ENCODE measurements around the gene COG6.

COG6 gene

GRCh38 chr13:39765801-39766463, 110.5 kb downstream of the COG6 start:
- H3K4me1 ChIP-seq (ENCODE audit: control extremely low read depth in 1 of 4, control insufficient read depth in 4 of 4, insufficient read depth in 4 of 4, low read length in 3 of 4) = no peaks in the 10 kb centered on the region
- no peak overlapping the region for H3K27ac ChIP-seq (ENCODE audit: insufficient read depth in 1 of 2, low read depth in 1 of 2, low read length in 2 of 2, poor library complexity in 1 of 2, severe bottlenecking in 2 of 2)
- CTCF ChIA-PET = interaction anchor here (0.8 kb wide), 1 partner anchor 12 kb away, joined by 3 read pairs; no protein-coding TSS in a partner anchor
- H3K4me3 ChIP-seq (ENCODE audit: control insufficient read depth in 1 of 7, extremely low read depth in 1 of 7, insufficient read depth in 4 of 7, low read depth in 2 of 7, low read length in 6 of 7) = no peak overlapping the region
- H3K36me3 ChIP-seq (ENCODE audit: control insufficient read depth in 4 of 4, insufficient read depth in 4 of 4, low read length in 3 of 4) = peaks cover 0 to 3% (median 0%) of the 10 kb centered on the region in 4 experiments
- 80% methylated on average over 1 of the region's 2 CpGs for WGBS (ENCODE audit: insufficient coverage)
- peak; percentile 20 to 40 (median 36) for DNase-seq
- POLR2A ChIA-PET = no interaction called here
- no peaks in the 10 kb centered on the region for H3K27me3 ChIP-seq (replicated peaks in 2 of 5; ENCODE audit: control insufficient read depth in 4 of 5, insufficient read depth in 5 of 5, low read length in 4 of 5)
- H3K9me3 ChIP-seq (ENCODE audit: control extremely low read depth in 1 of 5, control insufficient read depth in 4 of 5, insufficient read depth in 2 of 5, low read depth in 1 of 5, low read length in 4 of 5) = no peaks in the 10 kb centered on the region

DNA sequence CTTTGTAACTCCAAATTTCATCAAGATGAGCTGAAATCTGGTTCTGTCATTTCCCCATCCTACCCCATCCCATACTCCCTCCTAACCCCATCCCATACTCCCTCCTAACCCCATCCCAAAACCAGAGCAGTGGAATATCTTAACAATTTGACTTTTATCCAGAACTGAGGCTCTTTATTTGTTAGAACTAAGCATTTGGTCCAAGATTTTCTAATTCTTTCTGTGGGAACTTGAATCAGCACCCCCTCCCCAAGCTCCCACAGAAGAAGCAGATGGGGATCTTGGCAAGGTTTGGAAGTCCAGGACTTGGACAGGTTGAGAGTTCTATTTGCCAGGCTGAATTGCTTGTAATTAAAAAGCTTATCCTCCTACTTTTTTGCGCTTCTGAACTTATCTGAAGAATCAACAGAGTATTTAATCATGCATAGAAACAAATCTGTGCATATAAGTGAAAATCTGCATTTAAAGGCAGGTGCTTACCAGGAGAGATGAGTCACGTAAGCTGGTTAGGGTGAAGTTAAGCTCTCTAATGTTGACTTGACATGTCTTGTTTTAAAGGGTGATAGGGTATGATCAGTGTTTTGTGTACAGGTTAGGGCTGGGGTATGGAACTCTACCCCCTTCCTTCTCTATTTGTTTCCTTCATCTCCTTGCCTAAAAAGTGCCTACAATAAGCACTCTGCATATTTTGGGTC, 111.1 kb downstream of the COG6 start:
- no peak overlapping the region for H3K27ac ChIP-seq (ENCODE audit: insufficient read depth in 1 of 2, low read depth in 1 of 2, low read length in 2 of 2, poor library complexity in 1 of 2, severe bottlenecking in 2 of 2)
- H3K27me3 ChIP-seq (replicated peaks in 2 of 5; ENCODE audit: control insufficient read depth in 4 of 5, insufficient read depth in 5 of 5, low read length in 4 of 5) = no peaks in the 10 kb centered on the region
- WGBS (ENCODE audit: insufficient coverage) = no CpG with 5 or more reads among the region's 2 CpGs
- peaks cover 0 to 3% (median 0%) of the 10 kb centered on the region in 4 experiments for H3K36me3 ChIP-seq (ENCODE audit: control insufficient read depth in 4 of 4, insufficient read depth in 4 of 4, low read length in 3 of 4)
- ChIA-PET POLR2A (no interaction called here), CTCF (interaction anchor here (0.8 kb wide), 1 partner anchor 13 kb away, joined by 3 read pairs; no protein-coding TSS in a partner anchor)
- no peaks in the 10 kb centered on the region for H3K4me1 ChIP-seq (ENCODE audit: control extremely low read depth in 1 of 4, control insufficient read depth in 4 of 4, insufficient read depth in 4 of 4, low read length in 3 of 4)
- DNase-seq = no peak
- H3K9me3 ChIP-seq (ENCODE audit: control extremely low read depth in 1 of 5, control insufficient read depth in 4 of 5, insufficient read depth in 2 of 5, low read depth in 1 of 5, low read length in 4 of 5) = no peaks in the 10 kb centered on the region
- H3K4me3 ChIP-seq (ENCODE audit: control insufficient read depth in 1 of 7, extremely low read depth in 1 of 7, insufficient read depth in 4 of 7, low read depth in 2 of 7, low read length in 6 of 7) = no peak overlapping the region

- no peak overlapping the region for H3K4me3 ChIP-seq (ENCODE audit: control insufficient read depth in 1 of 7, extremely low read depth in 1 of 7, insufficient read depth in 4 of 7, low read depth in 2 of 7, low read length in 6 of 7)
- CTCF ChIA-PET = no interaction called here
- H3K36me3 ChIP-seq (ENCODE audit: control insufficient read depth in 4 of 4, insufficient read depth in 4 of 4, low read length in 3 of 4) = peaks cover 0 to 3% (median 0%) of the 10 kb centered on the region in 4 experiments
- H3K9me3 ChIP-seq (ENCODE audit: control extremely low read depth in 1 of 5, control insufficient read depth in 4 of 5, insufficient read depth in 2 of 5, low read depth in 1 of 5, low read length in 4 of 5) = no peaks in the 10 kb centered on the region
- no peaks in the 10 kb centered on the region for H3K27me3 ChIP-seq (replicated peaks in 2 of 5; ENCODE audit: control insufficient read depth in 4 of 5, insufficient read depth in 5 of 5, low read length in 4 of 5)
- POLR2A ChIA-PET = no interaction called here
- DNase-seq = no peak
- no peaks in the 10 kb centered on the region for H3K4me1 ChIP-seq (ENCODE audit: control extremely low read depth in 1 of 4, control insufficient read depth in 4 of 4, insufficient read depth in 4 of 4, low read length in 3 of 4)
- H3K27ac ChIP-seq (ENCODE audit: insufficient read depth in 1 of 2, low read depth in 1 of 2, low read length in 2 of 2, poor library complexity in 1 of 2, severe bottlenecking in 2 of 2) = no peak overlapping the region
- WGBS (ENCODE audit: insufficient coverage) = 100% methylated on average over 2 of the region's 3 CpGs
Measured at GRCh38 chr13:39767791-39768517, 112.5 kb downstream of the COG6 start.

GRCh38 chr13:39768962-39769361, 113.5 kb downstream of the COG6 start:
- POLR2A ChIA-PET = no interaction called here
- peaks cover 0 to 3% (median 0%) of the 10 kb centered on the region in 4 experiments for H3K36me3 ChIP-seq (ENCODE audit: control insufficient read depth in 4 of 4, insufficient read depth in 4 of 4, low read length in 3 of 4)
- no peaks in the 10 kb centered on the region for H3K27me3 ChIP-seq (replicated peaks in 2 of 5; ENCODE audit: control insufficient read depth in 4 of 5, insufficient read depth in 5 of 5, low read length in 4 of 5)
- H3K4me3 ChIP-seq (ENCODE audit: control insufficient read depth in 1 of 7, extremely low read depth in 1 of 7, insufficient read depth in 4 of 7, low read depth in 2 of 7, low read length in 6 of 7) = no peak overlapping the region
- no peaks in the 10 kb centered on the region for H3K9me3 ChIP-seq (ENCODE audit: control extremely low read depth in 1 of 5, control insufficient read depth in 4 of 5, insufficient read depth in 2 of 5, low read depth in 1 of 5, low read length in 4 of 5)
- no peaks in the 10 kb centered on the region for H3K4me1 ChIP-seq (ENCODE audit: control extremely low read depth in 1 of 4, control insufficient read depth in 4 of 4, insufficient read depth in 4 of 4, low read length in 3 of 4)
- no peak for DNase-seq
- no peak overlapping the region for H3K27ac ChIP-seq (ENCODE audit: insufficient read depth in 1 of 2, low read depth in 1 of 2, low read length in 2 of 2, poor library complexity in 1 of 2, severe bottlenecking in 2 of 2)
- CTCF ChIA-PET = no interaction called here

- Histone ChIP-seq H3K36me3 (ENCODE audit: control insufficient read depth in 4 of 4, insufficient read depth in 4 of 4, low read length in 3 of 4) (peaks cover 0 to 3% (median 0%) of the 10 kb centered on the region in 4 experiments), H3K27me3 (replicated peaks in 2 of 5; ENCODE audit: control insufficient read depth in 4 of 5, insufficient read depth in 5 of 5, low read length in 4 of 5) (no peaks in the 10 kb centered on the region), H3K9me3 (ENCODE audit: control extremely low read depth in 1 of 5, control insufficient read depth in 4 of 5, insufficient read depth in 2 of 5, low read depth in 1 of 5, low read length in 4 of 5) (no peaks in the 10 kb centered on the region), H3K27ac (ENCODE audit: insufficient read depth in 1 of 2, low read depth in 1 of 2, low read length in 2 of 2, poor library complexity in 1 of 2, severe bottlenecking in 2 of 2) (no peak overlapping the region), H3K4me3 (ENCODE audit: control insufficient read depth in 1 of 7, extremely low read depth in 1 of 7, insufficient read depth in 4 of 7, low read depth in 2 of 7, low read length in 6 of 7) (no peak overlapping the region), H3K4me1 (ENCODE audit: control extremely low read depth in 1 of 4, control insufficient read depth in 4 of 4, insufficient read depth in 4 of 4, low read length in 3 of 4) (no peaks in the 10 kb centered on the region)
- WGBS (ENCODE audit: insufficient coverage) = 94% methylated on average over 6 of the region's 9 CpGs
- ChIA-PET CTCF (interaction anchor here (1.0 kb wide), 1 partner anchor 53 kb away, joined by 3 read pairs; no protein-coding TSS in a partner anchor), POLR2A (no interaction called here)
- no peak for DNase-seq
Measured at GRCh38 chr13:39770221-39771090, 115.0 kb downstream of the COG6 start.

- no peaks in the 10 kb centered on the region for H3K4me1 ChIP-seq (ENCODE audit: control extremely low read depth in 1 of 4, control insufficient read depth in 4 of 4, insufficient read depth in 4 of 4, low read length in 3 of 4)
- no peak overlapping the region for H3K4me3 ChIP-seq (ENCODE audit: control insufficient read depth in 1 of 7, extremely low read depth in 1 of 7, insufficient read depth in 4 of 7, low read depth in 2 of 7, low read length in 6 of 7)
- H3K36me3 ChIP-seq (ENCODE audit: control insufficient read depth in 4 of 4, insufficient read depth in 4 of 4, low read length in 3 of 4) = no peaks in the 10 kb centered on the region
- CTCF ChIA-PET = interaction anchor here (1.3 kb wide), 1 partner anchor 9 kb away, joined by 3 read pairs; no protein-coding TSS in a partner anchor
- WGBS (ENCODE audit: insufficient coverage) = 92% methylated on average over 2 of the region's 4 CpGs
- POLR2A ChIA-PET = interaction anchor here (0.6 kb wide), 1 partner anchor 1179 kb away, joined by 4 read pairs; no protein-coding TSS in a partner anchor
- no peaks in the 10 kb centered on the region for H3K27me3 ChIP-seq (replicated peaks in 2 of 5; ENCODE audit: control insufficient read depth in 4 of 5, insufficient read depth in 5 of 5, low read length in 4 of 5)
- H3K27ac ChIP-seq (ENCODE audit: insufficient read depth in 1 of 2, low read depth in 1 of 2, low read length in 2 of 2, poor library complexity in 1 of 2, severe bottlenecking in 2 of 2) = no peak overlapping the region
- DNase-seq = no peak
- H3K9me3 ChIP-seq (ENCODE audit: control extremely low read depth in 1 of 5, control insufficient read depth in 4 of 5, insufficient read depth in 2 of 5, low read depth in 1 of 5, low read length in 4 of 5) = peaks cover 0 to 3% (median 0%) of the 10 kb centered on the region in 5 experiments
Measured at GRCh38 chr13:39773833-39774232, 118.4 kb downstream of the COG6 start.
